NOMO-1 treated with dmso at 0.1 percent for 144 hours (cell line): ENCODE data around the gene KATNAL1.
A peak's percentile ranks its signal among the peaks of the same experiment; 100 is the strongest.
"Not testable (repeated sequence)": the region's sequence is repeated elsewhere in the genome, so short reads cannot be mapped to it uniquely, and the experiment has no call there.

Experiments used
- DNase-seq: peaks from one replicate; lab custom pipeline; 2025; ENCODE audit not compliant: unreplicated experiment; lab: John Stamatoyannopoulos, UW

The KATNAL1 gene

DNA sequence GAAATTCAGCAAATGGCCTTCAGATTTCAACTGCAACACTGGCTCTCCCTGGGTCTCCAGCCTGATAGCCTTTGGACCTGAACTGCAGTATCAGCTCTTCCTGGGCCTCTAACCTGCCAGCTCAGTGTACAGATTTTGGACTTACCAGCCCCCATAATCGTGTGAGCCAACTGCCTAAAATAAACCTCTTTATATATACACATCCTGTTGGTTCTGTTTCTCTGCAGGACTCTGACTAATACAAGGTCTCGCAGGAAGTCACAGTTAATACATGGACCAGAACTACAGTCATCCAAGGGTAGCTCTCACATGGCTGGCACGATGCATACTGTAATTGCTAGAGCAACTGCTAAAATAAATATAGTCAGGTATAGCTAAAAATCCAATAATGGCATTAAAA lies 85.1 kb downstream of the KATNAL1 start:
- no peak for DNase-seq

- DNase-seq: no peak
Observed at GRCh38 chr13:30216111-30216510, 91.2 kb downstream of the KATNAL1 start.

- no peak for DNase-seq
Observed at GRCh38 chr13:30212256-30212655, 95.1 kb downstream of the KATNAL1 start.

GRCh38 chr13:30211745-30212144 lies 95.6 kb downstream of the KATNAL1 start:
- no peak for DNase-seq

DNA sequence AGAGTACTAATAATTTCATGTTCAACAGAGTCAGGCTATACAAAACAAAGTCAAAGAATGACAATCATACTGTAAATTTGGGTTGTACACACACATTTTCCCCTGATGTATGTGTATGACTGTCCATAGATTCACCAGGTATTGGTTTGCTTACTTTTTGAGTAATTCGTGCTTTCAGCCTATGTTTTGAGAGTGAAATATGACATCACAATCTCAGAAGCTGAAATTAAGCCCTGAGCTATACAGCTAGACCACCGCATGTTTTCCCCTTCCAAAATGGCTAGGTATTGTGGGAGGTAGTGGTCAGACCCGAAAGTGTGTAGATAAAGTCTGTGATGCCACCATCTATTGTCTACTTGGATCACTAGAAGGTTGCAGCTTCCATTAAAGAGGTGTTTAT lies 102.8 kb downstream of the KATNAL1 start:
- DNase-seq: no peak

DNA sequence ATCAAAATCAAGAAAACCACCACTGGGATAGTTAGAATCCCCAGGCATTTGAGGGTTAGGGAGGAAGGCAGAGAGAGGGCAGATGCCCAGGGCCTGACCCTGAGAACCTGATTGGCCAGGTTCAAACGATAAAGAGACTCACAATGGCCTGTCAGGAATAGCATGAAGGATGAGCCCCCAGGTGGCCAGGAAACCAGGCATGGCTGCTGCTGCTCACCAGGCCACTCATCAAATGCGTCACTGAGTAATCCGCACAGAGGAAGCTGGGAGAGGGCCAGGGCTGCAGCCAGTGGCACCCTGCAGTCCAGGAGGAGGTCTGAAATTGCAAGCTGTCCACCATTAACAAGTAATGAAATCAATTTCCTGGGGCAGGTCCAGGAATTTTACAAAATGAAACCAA lies 111.3 kb downstream of the KATNAL1 start:
- DNase-seq: no peak

DNA sequence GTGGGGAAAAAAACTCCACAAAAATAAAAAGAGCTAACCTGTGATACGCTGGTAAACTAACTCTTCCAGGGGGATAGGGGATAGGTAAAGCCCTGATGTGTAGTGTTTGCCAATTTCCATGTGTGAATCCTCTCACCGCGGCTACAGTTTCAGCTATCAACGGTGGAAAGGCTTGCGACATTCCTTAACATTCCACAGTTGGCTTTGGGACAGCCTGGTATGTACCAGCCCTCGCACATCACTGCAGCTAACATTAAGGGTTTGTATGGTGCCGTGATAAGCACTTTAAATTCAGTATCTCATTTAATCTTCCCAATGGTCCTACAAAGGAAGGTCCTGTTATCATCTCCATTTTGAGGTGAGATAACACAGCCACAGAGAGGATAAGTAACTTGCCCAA lies 112.4 kb downstream of the KATNAL1 start:
- DNase-seq: no peak

DNA sequence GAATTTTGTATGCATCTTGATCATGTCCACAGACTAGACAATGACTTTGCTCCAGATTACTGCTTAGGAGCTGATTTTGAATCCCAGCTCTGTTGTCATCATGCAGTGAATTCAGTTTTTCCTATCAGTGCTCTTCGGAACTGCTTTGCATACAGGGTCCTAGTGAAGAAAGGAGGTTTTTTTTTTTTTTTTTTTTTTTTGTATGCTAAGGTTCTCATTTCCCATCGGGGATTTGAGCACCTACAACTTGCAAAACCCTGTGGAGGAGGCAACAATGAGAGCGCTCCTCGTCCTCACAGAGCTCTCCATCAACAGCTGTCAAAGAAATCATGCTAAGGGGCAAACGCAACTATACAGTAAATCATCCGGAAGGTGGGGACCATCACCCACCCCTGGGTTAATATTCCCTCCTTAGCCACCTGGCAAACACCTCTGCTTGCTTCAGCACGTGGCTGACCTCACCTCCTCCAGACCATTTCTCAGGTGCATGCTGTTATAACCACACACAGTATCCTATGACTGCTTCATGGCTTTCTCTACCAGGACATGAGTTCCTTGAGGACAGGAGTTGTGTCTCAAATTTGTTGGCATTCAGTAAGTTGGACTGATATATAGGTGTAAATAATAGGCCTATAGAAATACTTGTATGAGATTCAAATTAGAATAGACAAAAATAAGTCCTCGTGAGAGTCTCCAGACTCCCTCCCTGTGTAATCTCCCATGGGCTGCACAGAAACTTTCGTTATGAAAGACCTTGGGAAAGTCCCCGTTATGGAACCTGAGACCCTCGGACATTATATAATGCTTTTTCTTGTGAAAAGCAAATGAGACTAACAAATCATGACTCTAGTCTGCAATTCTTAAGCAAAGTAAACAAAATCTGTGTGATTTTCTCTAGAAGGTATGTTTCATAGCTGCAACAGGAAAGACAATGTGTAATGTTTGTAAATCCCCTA lies 113.8 kb downstream of the KATNAL1 start:
- DNase-seq: no peak

DNA sequence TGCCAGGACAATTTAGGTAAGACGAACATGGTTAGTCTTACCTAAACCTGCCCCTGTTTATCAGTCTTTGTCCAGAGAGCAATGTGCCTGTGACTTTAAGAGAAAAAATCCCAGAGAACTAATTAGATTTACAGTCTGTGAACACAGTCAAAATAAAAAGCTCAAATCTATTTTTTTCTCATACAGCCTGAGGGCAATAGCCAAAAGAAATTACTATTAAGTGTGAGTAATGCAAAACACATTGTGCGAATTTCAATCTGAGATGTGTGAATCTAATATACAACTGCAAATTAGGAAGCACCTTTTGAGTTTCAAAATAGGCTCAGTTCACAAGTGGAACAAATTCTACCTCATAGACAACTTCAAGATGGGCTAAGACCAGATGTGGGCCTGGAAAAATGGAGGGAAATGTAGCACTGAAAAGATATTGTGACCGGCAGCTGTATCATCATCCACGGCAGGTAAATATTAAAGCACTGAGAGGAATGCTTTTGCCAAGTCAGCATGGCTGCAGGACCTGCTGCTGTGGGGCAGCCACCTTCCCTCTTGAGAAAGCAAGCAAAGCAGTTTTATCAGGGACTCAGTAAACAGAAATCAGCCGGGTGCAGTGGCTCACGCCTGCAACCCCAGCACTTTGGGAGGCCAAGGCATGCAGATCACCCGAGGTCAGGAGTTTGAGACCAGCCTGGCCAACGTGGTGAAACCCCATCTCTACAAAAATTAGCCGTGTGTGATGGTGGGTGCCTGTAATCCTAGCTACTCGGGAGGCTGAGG lies 114.8 kb downstream of the KATNAL1 start:
- DNase-seq: no peak

GRCh38 chr13:30191491-30192100 lies 115.8 kb downstream of the KATNAL1 start:
- no peak for DNase-seq

GRCh38 chr13:30186634-30187415 lies 120.5 kb downstream of the KATNAL1 start:
- DNase-seq: no peak

- DNase-seq: no peak
Observed at GRCh38 chr13:30181888-30182651, 125.3 kb downstream of the KATNAL1 start.

DNA sequence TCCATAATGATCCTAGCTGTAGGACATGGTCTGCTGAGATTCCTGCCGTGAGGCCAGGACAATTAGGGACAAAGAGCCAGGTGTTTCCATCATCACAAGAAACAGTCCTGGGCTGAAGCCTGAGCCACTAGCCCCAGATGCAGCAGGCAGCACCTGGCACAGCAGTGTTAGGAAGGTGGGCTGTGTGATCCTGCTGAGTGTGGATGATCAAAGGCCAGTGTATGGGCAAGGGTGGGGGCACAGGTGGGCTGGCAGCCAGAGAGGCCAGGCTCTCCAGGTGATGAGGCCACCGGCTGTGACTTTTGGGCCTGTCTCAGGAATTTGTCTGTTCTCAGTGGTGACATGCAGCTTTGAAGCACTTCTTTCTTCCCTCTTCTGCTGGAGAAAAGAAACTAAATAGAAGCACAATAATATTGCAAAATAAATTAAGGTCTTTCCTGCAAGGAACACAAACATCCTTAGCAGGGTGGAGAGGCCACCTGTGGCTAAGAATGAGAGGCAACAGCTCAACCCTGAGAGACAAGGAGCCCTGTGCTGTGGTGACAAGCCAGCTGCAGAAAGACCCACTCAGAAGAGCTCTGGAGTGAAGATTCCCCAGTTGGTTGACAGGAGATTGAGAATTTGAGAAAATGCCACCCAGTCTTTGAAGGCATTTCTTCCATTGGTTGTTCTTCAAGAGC lies 127.6 kb downstream of the KATNAL1 start:
- no peak for DNase-seq

- DNase-seq: no peak
Observed at GRCh38 chr13:30178976-30179375, 128.4 kb downstream of the KATNAL1 start.

- no peak for DNase-seq
Observed at GRCh38 chr13:30175166-30175565, 132.2 kb downstream of the KATNAL1 start.

DNA sequence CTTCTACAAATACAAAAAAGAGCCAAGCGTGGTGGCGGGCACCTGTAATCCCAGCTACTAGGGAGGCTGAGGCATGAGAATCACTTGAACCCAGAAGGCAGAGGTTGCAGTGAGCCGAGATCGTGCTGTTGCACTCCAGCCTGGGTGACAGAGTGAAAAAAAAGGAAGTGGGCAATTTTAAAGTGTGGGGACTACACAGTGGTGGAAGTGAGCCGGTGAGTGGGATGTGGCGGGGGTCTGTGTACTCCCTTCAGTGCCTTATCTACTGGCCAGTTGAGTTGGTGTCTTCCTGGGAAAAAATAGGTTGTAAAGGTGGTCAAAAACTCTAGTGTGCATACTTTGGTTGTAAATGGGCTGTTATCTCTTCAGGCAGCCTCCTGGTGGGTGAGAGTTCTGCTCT lies 133.1 kb downstream of the KATNAL1 start:
- not testable (repeated sequence) for DNase-seq

- no peak for DNase-seq
Observed at GRCh38 chr13:30173303-30173610, 134.1 kb downstream of the KATNAL1 start.

DNA sequence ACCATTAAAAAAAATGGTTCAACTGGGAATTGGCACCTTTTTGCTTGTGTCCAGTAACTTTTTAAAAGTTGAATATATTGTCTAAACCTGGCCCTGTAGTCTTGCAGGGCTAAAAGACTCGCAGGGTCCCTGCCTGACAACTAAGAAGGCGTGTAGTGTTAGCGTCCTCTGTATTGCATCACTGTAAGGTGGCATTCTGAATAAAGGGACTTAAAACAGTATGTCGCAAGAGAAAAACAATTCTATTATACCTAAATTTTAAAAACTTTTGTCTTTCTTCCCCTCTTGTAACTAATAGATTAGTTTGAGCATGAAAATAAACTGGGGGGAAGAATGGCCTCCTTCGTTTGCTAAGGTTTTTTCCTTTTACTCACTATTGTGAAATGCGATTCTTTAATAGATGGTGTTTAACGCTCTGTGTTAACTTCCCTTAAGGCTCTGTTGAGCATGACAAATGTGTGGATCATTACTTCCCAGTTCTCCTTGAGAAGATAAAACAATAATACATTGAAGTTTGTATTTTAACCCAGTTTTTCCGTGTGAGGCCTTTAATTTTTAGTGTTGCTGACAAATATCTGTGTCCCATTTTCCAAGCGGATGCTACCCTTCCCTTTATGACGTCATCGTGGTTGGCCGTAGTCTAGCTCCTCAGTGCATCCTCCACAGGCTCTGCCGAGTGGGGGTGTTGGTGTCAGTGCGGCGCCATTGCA lies 134.6 kb downstream of the KATNAL1 start:
- peak; percentile 52 for DNase-seq

GRCh38 chr13:30170569-30170968 lies 136.8 kb downstream of the KATNAL1 start:
- no peak for DNase-seq
